GM12872 (cell line): Measurements from ENCODE around the gene NIFK.

Experiments used
- CTCF ChIP-seq: IDR thresholded peaks from 3 replicates; pipeline ENCODE4 v1.5.1; 2011; ENCODE audit warnings: low read depth, mild to moderate bottlenecking, low read length, moderate library complexity; ENCODE audit not compliant: insufficient read depth

Gene NIFK

DNA sequence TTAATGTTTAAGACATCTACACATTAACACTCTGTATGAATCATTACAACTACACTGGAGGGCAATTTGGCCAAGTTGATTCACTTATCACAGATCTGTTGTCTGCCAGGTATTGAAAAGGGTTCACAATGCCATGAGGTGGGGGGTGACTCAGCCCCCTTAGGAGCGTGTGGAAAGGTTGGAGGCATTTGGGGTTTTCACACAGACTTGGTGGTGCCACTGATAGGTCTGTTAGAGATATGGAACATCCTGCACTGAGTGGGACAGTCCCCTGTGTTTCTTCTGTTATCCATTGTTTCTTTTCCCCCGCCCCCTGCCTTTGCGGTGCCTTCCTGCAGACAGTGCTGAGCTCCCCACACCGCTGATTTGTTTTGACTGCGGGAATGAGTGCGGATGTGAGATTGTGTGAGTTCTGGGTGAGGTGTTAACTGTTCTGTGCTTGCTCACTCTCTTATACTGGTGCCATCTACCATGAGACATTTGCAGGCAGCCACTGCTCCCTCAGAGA lies 9.4 kb upstream of the NIFK start:
- TF ChIP-seq CTCF, result no peak

DNA sequence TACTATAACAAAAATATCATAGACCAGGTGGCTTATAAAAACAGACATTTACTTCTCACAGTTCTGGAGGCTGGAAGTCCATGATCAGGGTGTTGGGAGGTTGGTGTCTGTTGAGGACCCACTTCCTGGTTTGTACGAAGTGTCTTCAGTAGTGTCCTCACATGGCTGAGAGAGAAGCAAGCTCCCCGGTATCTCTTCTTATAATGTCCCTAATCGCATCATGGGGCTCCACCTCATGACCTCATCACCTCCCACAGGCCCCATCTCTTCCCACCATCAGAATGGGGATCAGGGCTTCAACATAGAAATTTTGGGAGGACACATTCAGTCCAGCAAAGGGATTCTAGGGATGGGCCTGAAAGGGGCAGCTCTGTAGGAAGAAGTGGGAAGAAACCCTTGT lies 4.8 kb upstream of the NIFK start:
- no peak for TF ChIP-seq CTCF

- no peak for TF ChIP-seq CTCF
Measured at GRCh38 chr2:121740973-121741372, 4.3 kb upstream of the NIFK start.

- TF ChIP-seq CTCF, result no peak
Measured at GRCh38 chr2:121736140-121736461, 574 bp downstream of the NIFK start.

- TF ChIP-seq CTCF, result peak; percentile 20; the same call in 1 of the 3 replicates
Measured at GRCh38 chr2:121735518-121736074, 1.1 kb downstream of the NIFK start.

DNA sequence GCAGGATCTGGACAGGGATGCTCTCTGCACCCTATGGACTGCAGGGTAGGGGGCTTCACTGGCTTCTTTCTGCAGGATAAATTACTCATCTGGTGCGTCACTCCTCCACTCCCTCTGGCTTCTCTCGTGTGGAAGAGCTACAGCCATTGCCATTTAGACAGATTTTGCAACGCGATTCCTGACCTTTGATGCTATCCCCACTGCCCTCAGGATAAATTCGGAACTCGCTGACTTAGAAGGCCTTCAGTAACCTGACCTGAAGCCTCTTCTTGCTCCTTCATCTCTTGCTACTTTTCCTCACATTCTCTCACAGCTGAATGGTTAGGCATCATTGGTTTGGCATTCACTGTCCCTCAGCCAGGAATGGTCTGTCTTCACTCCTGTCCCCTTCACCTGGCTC lies 5.3 kb downstream of the NIFK start:
- TF ChIP-seq CTCF, result no peak

- TF ChIP-seq CTCF, result no peak
Measured at GRCh38 chr2:121727950-121728349, 8.7 kb downstream of the NIFK start.
